HG02852 (cell line): ENCODE measurements around the gene PNRC1.
A peak's percentile ranks its signal among the peaks of the same experiment; 100 is the strongest.
"Not testable (repeated sequence)": the region's sequence is repeated elsewhere in the genome, so short reads cannot be mapped to it uniquely, and the experiment has no call there.

Experiments
- ATAC-seq: cut with Tn5 transposase; IDR thresholded peaks from one replicate; pipeline ENCODE4 v1.9.1; 2021; ENCODE audit warnings: mild to moderate bottlenecking, moderate library complexity; ENCODE audit not compliant: unreplicated experiment

PNRC1 gene

GRCh38 chr6:89058627-89059026, 21.9 kb upstream of the PNRC1 start:
- no peak for ATAC-seq

GRCh38 chr6:89059227-89059626, 21.3 kb upstream of the PNRC1 start:
- ATAC-seq: no peak

- ATAC-seq: no peak
Observed at GRCh38 chr6:89063881-89064280, 16.7 kb upstream of the PNRC1 start.

GRCh38 chr6:89064931-89065330, 15.6 kb upstream of the PNRC1 start:
- ATAC-seq: not testable (repeated sequence)

GRCh38 chr6:89066121-89066520, 14.4 kb upstream of the PNRC1 start:
- not testable (repeated sequence) for ATAC-seq

- ATAC-seq: no peak
Observed at GRCh38 chr6:89066940-89067646, 13.5 kb upstream of the PNRC1 start.

GRCh38 chr6:89067796-89068195, 12.8 kb upstream of the PNRC1 start:
- no peak for ATAC-seq

- ATAC-seq: no peak
Observed at GRCh38 chr6:89068695-89069094, 11.9 kb upstream of the PNRC1 start.

- no peak for ATAC-seq
Observed at GRCh38 chr6:89069536-89070163, 10.9 kb upstream of the PNRC1 start.

- no peak for ATAC-seq
Observed at GRCh38 chr6:89071036-89071435, 9.5 kb upstream of the PNRC1 start.

GRCh38 chr6:89073014-89073620, 7.4 kb upstream of the PNRC1 start:
- ATAC-seq: no peak

- ATAC-seq: no peak
Observed at GRCh38 chr6:89073840-89074239, 6.7 kb upstream of the PNRC1 start.

GRCh38 chr6:89079511-89080234, 878 bp upstream of the PNRC1 start:
- ATAC-seq: no peak

GRCh38 chr6:89081129-89081422, 525 bp downstream of the PNRC1 start:
- peak; percentile 20 for ATAC-seq

- peak; percentile 52 for ATAC-seq
Observed at GRCh38 chr6:89081423-89082322, 1.1 kb downstream of the PNRC1 start.

- ATAC-seq: no peak
Observed at GRCh38 chr6:89082486-89082891, 1.9 kb downstream of the PNRC1 start.

GRCh38 chr6:89084542-89084941, 4.0 kb downstream of the PNRC1 start:
- ATAC-seq: no peak

- no peak for ATAC-seq
Observed at GRCh38 chr6:89084954-89085353, 4.4 kb downstream of the PNRC1 start.

GRCh38 chr6:89085409-89086205, 5.1 kb downstream of the PNRC1 start:
- ATAC-seq: no peak

GRCh38 chr6:89087881-89088280, 7.3 kb downstream of the PNRC1 start:
- ATAC-seq: no peak
